B cell (primary cell): ENCODE results near the gene GPHN. TPM values are rescaled to one million over a fixed set of nuclear protein-coding genes. Genes with fewer than 3 reads are reported as not detected.

Experiments used
- ATAC-seq: fragments of 200-7000 bp; cut with Tn5 transposase; one replicate; pipeline ENCODE4 v1.10.0; 2021; ENCODE audit warnings: low read depth, mild to moderate bottlenecking, moderate number of reproducible peaks, moderate library complexity
- CTCF ChIA-PET: fragments of 350-600 bp; sonication (Branson Sonifier 250); formaldehyde crosslinking; loops from one replicate; lab custom pipeline; 2021; ENCODE audit warnings: antibody characterized with exemption, inconsistent platforms; lab: Charles Lee
- POLR2A ChIA-PET: fragments of 350-600 bp; sonication (Branson Sonifier 250); formaldehyde crosslinking; loops from one replicate; lab custom pipeline; 2021; ENCODE audit warnings: antibody characterized with exemption; lab: Charles Lee
- DNase-seq: peaks from one replicate; pipeline ENCODE4 v3.0.0; 2013
- H2AFZ ChIP-seq: 2 replicates; pipeline ENCODE4 v1.6.1; 2012; ENCODE audit warnings: mild to moderate bottlenecking, low read depth, low read length; ENCODE audit not compliant: insufficient read depth, poor library complexity, severe bottlenecking
- H3K27ac ChIP-seq, 2 donors: 1 replicate in 1 of 2; 2 replicates in 1 of 2; pipeline ENCODE4 v1.5.1; 2012 to 2013; ENCODE audit warnings: low read length in 2 of 2, mild to moderate bottlenecking in 2 of 2, moderate library complexity in 1 of 2
- H3K27me3 ChIP-seq, 4 experiments: fragments of 200-600 bp in 1 of 4; sonication (generic) in 1 of 4; replicated peaks in 1 of 4; 1 replicate in 2 of 4; 2 replicates in 2 of 4; pipeline versions ENCODE4 v1.6.1 to v1.7.0; 2013 to 2016; ENCODE audit warnings: low read length in 3 of 4, mild to moderate bottlenecking in 2 of 4, mixed read lengths in 1 of 4, moderate library complexity in 1 of 4; ENCODE audit not compliant: insufficient read depth in 4 of 4, control insufficient read depth in 3 of 4; ENCODE audit errors: control extremely low read depth in 1 of 4
- H3K36me3 ChIP-seq, 2 experiments: replicated peaks in 1 of 2; 1 replicate in 1 of 2; 2 replicates in 1 of 2; pipeline versions ENCODE4 v1.6.1 to v1.7.1; 2013; ENCODE audit warnings: low read length in 1 of 2; ENCODE audit not compliant: insufficient read depth in 2 of 2, control insufficient read depth in 1 of 2; ENCODE audit errors: control extremely low read depth in 1 of 2, extremely low read depth in 1 of 2
- H3K4me1 ChIP-seq, 2 donors: fragments of 200-600 bp in 1 of 2; sonication (generic) in 1 of 2; 1 replicate in 1 of 2; 2 replicates in 1 of 2; pipeline versions ENCODE4 v1.5.1 to v1.6.1; 2013 to 2017; ENCODE audit warnings: low read length in 2 of 2; ENCODE audit not compliant: control insufficient read depth in 2 of 2, insufficient read depth in 2 of 2
- H3K4me2 ChIP-seq: replicated peaks from 2 replicates; pipeline ENCODE3; 2012; ENCODE audit warnings: mild to moderate bottlenecking, low read depth, low read length; ENCODE audit not compliant: poor library complexity, severe bottlenecking
- H3K4me3 ChIP-seq, 5 experiments: fragments of 200-600 bp in 1 of 5; sonication (generic) in 1 of 5; 1 replicate in 3 of 5; 2 replicates in 2 of 5; pipeline versions ENCODE4 v1.5.1 to v1.7.0; 2011 to 2016; ENCODE audit warnings: low read length in 4 of 5, mild to moderate bottlenecking in 4 of 5, low read depth in 2 of 5, control low read depth in 1 of 5, moderate library complexity in 1 of 5; ENCODE audit not compliant: insufficient read depth in 1 of 5; ENCODE audit errors: control extremely low read depth in 1 of 5, extremely low read depth in 1 of 5
- H3K79me2 ChIP-seq: fragments of 200-600 bp; sonication (generic); one replicate; pipeline ENCODE4 v1.6.0; 2016; ENCODE audit warnings: low read length; ENCODE audit not compliant: control insufficient read depth, insufficient read depth
- H3K9ac ChIP-seq: fragments of 200-600 bp; sonication (generic); 2 replicates; pipeline ENCODE4 v1.6.1; 2017; ENCODE audit warnings: mild to moderate bottlenecking, low read length, moderate library complexity
- H3K9me3 ChIP-seq, 3 donors: one replicate each; pipeline versions ENCODE4 v1.6.1 to v1.7.1; 2013; ENCODE audit warnings: low read length in 2 of 3; ENCODE audit not compliant: control insufficient read depth in 2 of 3, insufficient read depth in 1 of 3; ENCODE audit errors: control extremely low read depth in 1 of 3
- H4K20me1 ChIP-seq: 2 replicates; pipeline ENCODE4 v1.6.0; 2012; ENCODE audit warnings: mild to moderate bottlenecking, low read length; ENCODE audit not compliant: insufficient read depth, control insufficient read depth, poor library complexity, severe bottlenecking
- H3K27ac Mint-ChIP-seq: one replicate; pipeline ENCODE4 v1.8.0; 2021; ENCODE audit warnings: mixed read lengths
- H3K27me3 Mint-ChIP-seq: one replicate; pipeline ENCODE4 v1.8.0; 2021; ENCODE audit warnings: mixed read lengths
- H3K4me1 Mint-ChIP-seq: one replicate; pipeline ENCODE4 v1.8.0; 2021; ENCODE audit warnings: mixed read lengths
- H3K4me3 Mint-ChIP-seq: one replicate; pipeline ENCODE4 v1.8.0; 2021; ENCODE audit warnings: mixed read lengths
- H3K9me3 Mint-ChIP-seq: one replicate; pipeline ENCODE4 v1.8.0; 2022; ENCODE audit warnings: mixed read lengths; ENCODE audit not compliant: insufficient read depth
- EZH2 ChIP-seq: IDR thresholded peaks from 2 replicates; pipeline ENCODE4 v1.6.1; 2012; ENCODE audit warnings: borderline replicate concordance, low read depth, mild to moderate bottlenecking, moderate library complexity, low read length; ENCODE audit not compliant: insufficient read depth, poor library complexity, severe bottlenecking
- WGBS: methylation state at CpG from one replicate; pipeline ENCODE4 v1.1.5; 2013; ENCODE audit warnings: missing lambda C conversion rate; ENCODE audit not compliant: insufficient coverage; 5-methylcytosine and 5-hydroxymethylcytosine counted together
- intact Hi-C: fragments of 100-400 bp; cut with micrococcal nuclease; formaldehyde crosslinking; loops from one replicate; pipeline ENCODE4 v1.10.0; 2022
- polyA plus RNA-seq: library from polyadenylated mRNA; depleted of rRNA; stranded (reverse); fragments of >200 nt; gene quantifications from 2 replicates; pipeline ENCODE4 v1.2.3, GENCODE V29; 2012
- total RNA-seq, 2 donors: library from RNA; stranded (reverse); fragments of 120-200 nt in 1 of 2; gene quantifications; 1 replicate in 1 of 2; 2 replicates in 1 of 2; pipeline versions ENCODE4 v1.2.3 to v1.2.4, GENCODE V29; 2013 to 2022
- TF ChIP-seq, protein P1 (sequence below): fragments of 200-600 bp; IDR thresholded peaks from one replicate; pipeline ENCODE4 v1.8.0; 2022; ENCODE audit warnings: antibody characterized with exemption, mild to moderate bottlenecking

The GPHN gene
- total and polyA plus RNA-seq, 2 donors (not counting 1 experiment from before 2014, with no cell fraction given), result 3.4 to 18.0 TPM

GRCh38 chr14:66496188-66496807 is 11.6 kb upstream of the GPHN start:
- ChIA-PET CTCF (interaction anchor here (1.4 to 2.1 kb wide), 6 partner anchors 9 to 790 kb away, joined by 3 to 9 read pairs (median 4); no protein-coding TSS in a partner anchor), POLR2A (no interaction called here)
- Mint-ChIP-seq H3K4me3 (no peak overlapping the region), H3K4me1 (peaks cover 6% of the 10 kb centered on the region), H3K27ac (no peak overlapping the region), H3K27me3 (no peaks in the 10 kb centered on the region), H3K9me3 (no peaks in the 10 kb centered on the region)
- Histone ChIP-seq H3K9me3 (no peaks in the 10 kb centered on the region), H3K4me2 (no peak overlapping the region), H3K4me1 (peaks cover 3 to 8% of the 10 kb centered on the region in 2 donors), H3K27ac (no peak overlapping the region), H4K20me1 (no peaks in the 10 kb centered on the region), H3K36me3 (no peaks in the 10 kb centered on the region), H3K79me2 (no peaks in the 10 kb centered on the region), H2AFZ (no peak overlapping the region), H3K9ac (no peak overlapping the region), H3K4me3 (no peak overlapping the region), H3K27me3 (no peaks in the 10 kb centered on the region)
- TF ChIP-seq EZH2, result no peak
- TF ChIP-seq, protein P1, sequence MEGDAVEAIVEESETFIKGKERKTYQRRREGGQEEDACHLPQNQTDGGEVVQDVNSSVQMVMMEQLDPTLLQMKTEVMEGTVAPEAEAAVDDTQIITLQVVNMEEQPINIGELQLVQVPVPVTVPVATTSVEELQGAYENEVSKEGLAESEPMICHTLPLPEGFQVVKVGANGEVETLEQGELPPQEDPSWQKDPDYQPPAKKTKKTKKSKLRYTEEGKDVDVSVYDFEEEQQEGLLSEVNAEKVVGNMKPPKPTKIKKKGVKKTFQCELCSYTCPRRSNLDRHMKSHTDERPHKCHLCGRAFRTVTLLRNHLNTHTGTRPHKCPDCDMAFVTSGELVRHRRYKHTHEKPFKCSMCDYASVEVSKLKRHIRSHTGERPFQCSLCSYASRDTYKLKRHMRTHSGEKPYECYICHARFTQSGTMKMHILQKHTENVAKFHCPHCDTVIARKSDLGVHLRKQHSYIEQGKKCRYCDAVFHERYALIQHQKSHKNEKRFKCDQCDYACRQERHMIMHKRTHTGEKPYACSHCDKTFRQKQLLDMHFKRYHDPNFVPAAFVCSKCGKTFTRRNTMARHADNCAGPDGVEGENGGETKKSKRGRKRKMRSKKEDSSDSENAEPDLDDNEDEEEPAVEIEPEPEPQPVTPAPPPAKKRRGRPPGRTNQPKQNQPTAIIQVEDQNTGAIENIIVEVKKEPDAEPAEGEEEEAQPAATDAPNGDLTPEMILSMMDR, result no peak
- no peak for ATAC-seq
- intact Hi-C loops, result loop anchor here (5.0 to 10.0 kb wide), 2 partner anchors 126 to 249 kb away; no protein-coding TSS in a partner anchor
- no peak for DNase-seq
- 100% methylated on average over 1 of the region's 4 CpGs for WGBS

DNA sequence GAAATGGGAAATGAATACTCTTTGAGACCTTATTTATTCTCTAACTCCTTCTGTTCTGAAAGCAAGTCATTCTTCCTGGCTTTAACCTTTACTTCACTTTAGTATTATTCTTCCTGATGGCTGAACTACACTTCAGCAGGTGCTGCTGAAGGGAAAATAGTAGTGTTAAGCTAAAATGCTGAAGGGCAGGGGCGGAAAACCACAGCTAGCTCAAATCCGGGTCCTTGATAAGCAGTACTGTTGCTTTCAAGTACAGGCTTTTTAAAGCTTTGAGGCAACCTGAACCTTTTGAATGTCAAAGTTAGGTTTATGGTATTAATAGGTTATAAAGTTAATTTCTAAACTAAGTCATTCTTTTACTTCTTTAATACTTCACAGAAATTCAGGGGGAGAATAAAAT is 11.0 kb upstream of the GPHN start:
- Mint-ChIP-seq H3K4me3 (no peak overlapping the region), H3K27me3 (no peaks in the 10 kb centered on the region), H3K27ac (no peak overlapping the region), H3K9me3 (no peaks in the 10 kb centered on the region), H3K4me1 (peaks cover 6% of the 10 kb centered on the region)
- DNase-seq (no peak), ATAC-seq (no peak)
- Histone ChIP-seq H4K20me1 (no peaks in the 10 kb centered on the region), H3K9me3 (no peaks in the 10 kb centered on the region), H3K4me2 (no peak overlapping the region), H3K4me3 (no peak overlapping the region), H3K27ac (peak overlapping the region in 1 of 2 donors; percentile 21), H3K36me3 (no peaks in the 10 kb centered on the region), H3K4me1 (peaks cover 3 to 8% of the 10 kb centered on the region in 2 donors), H3K27me3 (no peaks in the 10 kb centered on the region), H3K9ac (no peak overlapping the region), H3K79me2 (no peaks in the 10 kb centered on the region), H2AFZ (no peak overlapping the region)
- ChIA-PET POLR2A (no interaction called here), CTCF (interaction anchor here (1.2 to 2.1 kb wide), 8 partner anchors 8 to 789 kb away, joined by 3 to 9 read pairs (median 4); partner anchors contain the start of gene GPHN)
- TF ChIP-seq, protein P1, result no peak
- TF ChIP-seq EZH2, result no peak
- intact Hi-C loops, result loop anchor here (5.0 to 10.0 kb wide), 2 partner anchors 125 to 248 kb away; no protein-coding TSS in a partner anchor
- WGBS, result 42% methylated on average over 2 of the region's 2 CpGs
